ENCODE results near the gene MCM3.

The MCM3 gene

DNA sequence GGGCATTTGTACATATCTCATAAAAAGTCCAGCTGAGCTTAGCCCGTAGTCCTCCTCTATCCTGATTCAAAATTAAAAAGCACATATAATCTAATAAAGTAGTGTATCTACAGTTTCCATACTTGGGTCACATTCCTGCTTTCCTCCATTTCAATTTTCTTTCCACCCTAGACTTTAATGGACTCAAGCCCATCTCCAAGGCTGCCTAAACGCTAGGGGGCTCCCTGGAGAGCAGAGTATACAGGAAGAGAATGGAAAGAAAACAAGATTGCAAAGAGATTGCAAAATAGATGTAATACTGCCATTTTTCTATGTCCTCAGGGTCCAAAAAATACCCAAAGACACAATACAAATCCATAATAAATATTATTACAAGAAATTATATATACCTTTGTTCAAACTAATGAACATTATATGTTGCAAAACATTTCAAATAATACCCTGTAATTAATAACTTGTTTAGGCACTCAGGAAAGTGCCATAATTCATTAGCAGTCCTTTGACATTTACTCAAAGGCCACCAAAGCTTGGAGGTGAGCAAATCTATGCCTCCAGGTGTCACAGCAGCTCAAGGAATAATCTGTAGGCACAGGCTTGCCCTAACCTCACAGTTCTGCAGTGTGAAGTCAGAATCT lies 2.4 kb upstream of the MCM3 start (continued):
- TF ChIP-seq ZNF433 (tag by site-specific recombination; IDR thresholded peaks at IDR 0.05; ENCODE audit: low read depth) (no peak), ZBTB8A (tag by site-specific recombination; IDR thresholded peaks at IDR 0.05) (no peak), SP3 (tag by site-specific recombination; IDR thresholded peaks at IDR 0.05) (no peak), ZNF626 (tag by site-specific recombination; IDR thresholded peaks at IDR 0.05) (no peak), ZNF791 (tag by site-specific recombination; IDR thresholded peaks at IDR 0.05) (no peak), ZNF174 (tag by site-specific recombination; IDR thresholded peaks at IDR 0.05) (no peak), ZNF670 (tag by site-specific recombination; IDR thresholded peaks at IDR 0.05; ENCODE audit: low read depth) (no peak), HOXC10 (CRISPR knock-in tag; IDR thresholded peaks at IDR 0.05) (no peak), PRDM1 (tag by site-specific recombination; IDR thresholded peaks at IDR 0.05) (peak; percentile 64; the same call in 1 of the 2 replicates), ZBTB1 (tag by site-specific recombination; IDR thresholded peaks at IDR 0.05) (no peak), ZNF843 (tag by site-specific recombination; IDR thresholded peaks at IDR 0.05) (no peak), ZFP37 (tag by site-specific recombination; IDR thresholded peaks at IDR 0.05) (no peak), ZNF571 (tag by site-specific recombination; IDR thresholded peaks at IDR 0.05) (no peak), YY1 (tag by site-specific recombination; IDR thresholded peaks at IDR 0.05) (peak; percentile 64; the same call in 1 of the 2 replicates), ZBTB21 (tag by site-specific recombination; IDR thresholded peaks at IDR 0.05) (no peak), ZNF239 (tag by site-specific recombination; IDR thresholded peaks at IDR 0.05) (no peak), ZNF214 (tag by site-specific recombination; IDR thresholded peaks at IDR 0.05; ENCODE audit: borderline replicate concordance) (no peak), ZNF660 (tag by site-specific recombination; IDR thresholded peaks at IDR 0.05) (peak; percentile 69; the same call in 1 of the 2 replicates)
- TF ChIP-seq, protein P1, sequence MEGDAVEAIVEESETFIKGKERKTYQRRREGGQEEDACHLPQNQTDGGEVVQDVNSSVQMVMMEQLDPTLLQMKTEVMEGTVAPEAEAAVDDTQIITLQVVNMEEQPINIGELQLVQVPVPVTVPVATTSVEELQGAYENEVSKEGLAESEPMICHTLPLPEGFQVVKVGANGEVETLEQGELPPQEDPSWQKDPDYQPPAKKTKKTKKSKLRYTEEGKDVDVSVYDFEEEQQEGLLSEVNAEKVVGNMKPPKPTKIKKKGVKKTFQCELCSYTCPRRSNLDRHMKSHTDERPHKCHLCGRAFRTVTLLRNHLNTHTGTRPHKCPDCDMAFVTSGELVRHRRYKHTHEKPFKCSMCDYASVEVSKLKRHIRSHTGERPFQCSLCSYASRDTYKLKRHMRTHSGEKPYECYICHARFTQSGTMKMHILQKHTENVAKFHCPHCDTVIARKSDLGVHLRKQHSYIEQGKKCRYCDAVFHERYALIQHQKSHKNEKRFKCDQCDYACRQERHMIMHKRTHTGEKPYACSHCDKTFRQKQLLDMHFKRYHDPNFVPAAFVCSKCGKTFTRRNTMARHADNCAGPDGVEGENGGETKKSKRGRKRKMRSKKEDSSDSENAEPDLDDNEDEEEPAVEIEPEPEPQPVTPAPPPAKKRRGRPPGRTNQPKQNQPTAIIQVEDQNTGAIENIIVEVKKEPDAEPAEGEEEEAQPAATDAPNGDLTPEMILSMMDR (tag by site-specific recombination; IDR thresholded peaks at IDR 0.05) = peak; percentile 66
- TF ChIP-seq, protein P2, sequence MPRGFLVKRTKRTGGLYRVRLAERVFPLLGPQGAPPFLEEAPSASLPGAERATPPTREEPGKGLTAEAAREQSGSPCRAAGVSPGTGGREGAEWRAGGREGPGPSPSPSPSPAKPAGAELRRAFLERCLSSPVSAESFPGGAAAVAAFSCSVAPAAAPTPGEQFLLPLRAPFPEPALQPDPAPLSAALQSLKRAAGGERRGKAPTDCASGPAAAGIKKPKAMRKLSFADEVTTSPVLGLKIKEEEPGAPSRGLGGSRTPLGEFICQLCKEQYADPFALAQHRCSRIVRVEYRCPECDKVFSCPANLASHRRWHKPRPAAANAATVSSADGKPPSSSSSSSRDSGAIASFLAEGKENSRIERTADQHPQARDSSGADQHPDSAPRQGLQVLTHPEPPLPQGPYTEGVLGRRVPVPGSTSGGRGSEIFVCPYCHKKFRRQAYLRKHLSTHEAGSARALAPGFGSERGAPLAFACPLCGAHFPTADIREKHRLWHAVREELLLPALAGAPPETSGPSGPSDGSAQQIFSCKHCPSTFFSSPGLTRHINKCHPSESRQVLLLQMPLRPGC (tag by site-specific recombination; IDR thresholded peaks at IDR 0.05) = no peak
- TF ChIP-seq, protein P3, sequence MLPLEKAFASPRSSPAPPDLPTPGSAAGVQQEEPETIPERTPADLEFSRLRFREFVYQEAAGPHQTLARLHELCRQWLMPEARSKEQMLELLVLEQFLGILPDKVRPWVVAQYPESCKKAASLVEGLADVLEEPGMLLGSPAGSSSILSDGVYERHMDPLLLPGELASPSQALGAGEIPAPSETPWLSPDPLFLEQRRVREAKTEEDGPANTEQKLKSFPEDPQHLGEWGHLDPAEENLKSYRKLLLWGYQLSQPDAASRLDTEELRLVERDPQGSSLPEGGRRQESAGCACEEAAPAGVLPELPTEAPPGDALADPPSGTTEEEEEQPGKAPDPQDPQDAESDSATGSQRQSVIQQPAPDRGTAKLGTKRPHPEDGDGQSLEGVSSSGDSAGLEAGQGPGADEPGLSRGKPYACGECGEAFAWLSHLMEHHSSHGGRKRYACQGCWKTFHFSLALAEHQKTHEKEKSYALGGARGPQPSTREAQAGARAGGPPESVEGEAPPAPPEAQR (tag by site-specific recombination; IDR thresholded peaks at IDR 0.05) = no peak
- TF ChIP-seq, protein P4, sequence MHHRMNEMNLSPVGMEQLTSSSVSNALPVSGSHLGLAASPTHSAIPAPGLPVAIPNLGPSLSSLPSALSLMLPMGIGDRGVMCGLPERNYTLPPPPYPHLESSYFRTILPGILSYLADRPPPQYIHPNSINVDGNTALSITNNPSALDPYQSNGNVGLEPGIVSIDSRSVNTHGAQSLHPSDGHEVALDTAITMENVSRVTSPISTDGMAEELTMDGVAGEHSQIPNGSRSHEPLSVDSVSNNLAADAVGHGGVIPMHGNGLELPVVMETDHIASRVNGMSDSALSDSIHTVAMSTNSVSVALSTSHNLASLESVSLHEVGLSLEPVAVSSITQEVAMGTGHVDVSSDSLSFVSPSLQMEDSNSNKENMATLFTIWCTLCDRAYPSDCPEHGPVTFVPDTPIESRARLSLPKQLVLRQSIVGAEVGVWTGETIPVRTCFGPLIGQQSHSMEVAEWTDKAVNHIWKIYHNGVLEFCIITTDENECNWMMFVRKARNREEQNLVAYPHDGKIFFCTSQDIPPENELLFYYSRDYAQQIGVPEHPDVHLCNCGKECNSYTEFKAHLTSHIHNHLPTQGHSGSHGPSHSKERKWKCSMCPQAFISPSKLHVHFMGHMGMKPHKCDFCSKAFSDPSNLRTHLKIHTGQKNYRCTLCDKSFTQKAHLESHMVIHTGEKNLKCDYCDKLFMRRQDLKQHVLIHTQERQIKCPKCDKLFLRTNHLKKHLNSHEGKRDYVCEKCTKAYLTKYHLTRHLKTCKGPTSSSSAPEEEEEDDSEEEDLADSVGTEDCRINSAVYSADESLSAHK (tag by site-specific recombination; IDR thresholded peaks at IDR 0.05) = no peak
- TF ChIP-seq, protein P5, sequence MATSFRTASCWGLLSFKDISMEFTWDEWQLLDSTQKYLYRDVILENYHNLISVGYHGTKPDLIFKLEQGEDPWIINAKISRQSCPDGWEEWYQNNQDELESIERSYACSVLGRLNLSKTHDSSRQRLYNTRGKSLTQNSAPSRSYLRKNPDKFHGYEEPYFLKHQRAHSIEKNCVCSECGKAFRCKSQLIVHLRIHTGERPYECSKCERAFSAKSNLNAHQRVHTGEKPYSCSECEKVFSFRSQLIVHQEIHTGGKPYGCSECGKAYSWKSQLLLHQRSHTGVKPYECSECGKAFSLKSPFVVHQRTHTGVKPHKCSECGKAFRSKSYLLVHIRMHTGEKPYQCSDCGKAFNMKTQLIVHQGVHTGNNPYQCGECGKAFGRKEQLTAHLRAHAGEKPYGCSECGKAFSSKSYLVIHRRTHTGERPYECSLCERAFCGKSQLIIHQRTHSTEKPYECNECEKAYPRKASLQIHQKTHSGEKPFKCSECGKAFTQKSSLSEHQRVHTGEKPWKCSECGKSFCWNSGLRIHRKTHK (tag by site-specific recombination; IDR thresholded peaks at IDR 0.05) = no peak
- TF ChIP-seq, protein P6, sequence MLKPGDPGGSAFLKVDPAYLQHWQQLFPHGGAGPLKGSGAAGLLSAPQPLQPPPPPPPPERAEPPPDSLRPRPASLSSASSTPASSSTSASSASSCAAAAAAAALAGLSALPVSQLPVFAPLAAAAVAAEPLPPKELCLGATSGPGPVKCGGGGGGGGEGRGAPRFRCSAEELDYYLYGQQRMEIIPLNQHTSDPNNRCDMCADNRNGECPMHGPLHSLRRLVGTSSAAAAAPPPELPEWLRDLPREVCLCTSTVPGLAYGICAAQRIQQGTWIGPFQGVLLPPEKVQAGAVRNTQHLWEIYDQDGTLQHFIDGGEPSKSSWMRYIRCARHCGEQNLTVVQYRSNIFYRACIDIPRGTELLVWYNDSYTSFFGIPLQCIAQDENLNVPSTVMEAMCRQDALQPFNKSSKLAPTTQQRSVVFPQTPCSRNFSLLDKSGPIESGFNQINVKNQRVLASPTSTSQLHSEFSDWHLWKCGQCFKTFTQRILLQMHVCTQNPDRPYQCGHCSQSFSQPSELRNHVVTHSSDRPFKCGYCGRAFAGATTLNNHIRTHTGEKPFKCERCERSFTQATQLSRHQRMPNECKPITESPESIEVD (tag by site-specific recombination; IDR thresholded peaks at IDR 0.05) = 0 out of 2 replicates have a peak, but pooled peaks have one; percentile 11
- TF ChIP-seq, protein P7, sequence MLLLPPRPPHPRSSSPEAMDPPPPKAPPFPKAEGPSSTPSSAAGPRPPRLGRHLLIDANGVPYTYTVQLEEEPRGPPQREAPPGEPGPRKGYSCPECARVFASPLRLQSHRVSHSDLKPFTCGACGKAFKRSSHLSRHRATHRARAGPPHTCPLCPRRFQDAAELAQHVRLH (tag by site-specific recombination; IDR thresholded peaks at IDR 0.05) = no peak
- TF ChIP-seq, protein P8, sequence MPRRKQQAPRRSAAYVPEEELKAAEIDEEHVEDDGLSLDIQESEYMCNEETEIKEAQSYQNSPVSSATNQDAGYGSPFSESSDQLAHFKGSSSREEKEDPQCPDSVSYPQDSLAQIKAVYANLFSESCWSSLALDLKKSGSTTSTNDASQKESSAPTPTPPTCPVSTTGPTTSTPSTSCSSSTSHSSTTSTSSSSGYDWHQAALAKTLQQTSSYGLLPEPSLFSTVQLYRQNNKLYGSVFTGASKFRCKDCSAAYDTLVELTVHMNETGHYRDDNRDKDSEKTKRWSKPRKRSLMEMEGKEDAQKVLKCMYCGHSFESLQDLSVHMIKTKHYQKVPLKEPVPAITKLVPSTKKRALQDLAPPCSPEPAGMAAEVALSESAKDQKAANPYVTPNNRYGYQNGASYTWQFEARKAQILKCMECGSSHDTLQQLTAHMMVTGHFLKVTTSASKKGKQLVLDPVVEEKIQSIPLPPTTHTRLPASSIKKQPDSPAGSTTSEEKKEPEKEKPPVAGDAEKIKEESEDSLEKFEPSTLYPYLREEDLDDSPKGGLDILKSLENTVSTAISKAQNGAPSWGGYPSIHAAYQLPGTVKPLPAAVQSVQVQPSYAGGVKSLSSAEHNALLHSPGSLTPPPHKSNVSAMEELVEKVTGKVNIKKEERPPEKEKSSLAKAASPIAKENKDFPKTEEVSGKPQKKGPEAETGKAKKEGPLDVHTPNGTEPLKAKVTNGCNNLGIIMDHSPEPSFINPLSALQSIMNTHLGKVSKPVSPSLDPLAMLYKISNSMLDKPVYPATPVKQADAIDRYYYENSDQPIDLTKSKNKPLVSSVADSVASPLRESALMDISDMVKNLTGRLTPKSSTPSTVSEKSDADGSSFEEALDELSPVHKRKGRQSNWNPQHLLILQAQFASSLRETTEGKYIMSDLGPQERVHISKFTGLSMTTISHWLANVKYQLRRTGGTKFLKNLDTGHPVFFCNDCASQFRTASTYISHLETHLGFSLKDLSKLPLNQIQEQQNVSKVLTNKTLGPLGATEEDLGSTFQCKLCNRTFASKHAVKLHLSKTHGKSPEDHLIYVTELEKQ (tag by site-specific recombination; IDR thresholded peaks at IDR 0.05; ENCODE audit: borderline replicate concordance) = no peak
